NCI-H146 treated with DMSO at 0.1 percent for 48 hours (cell line): Measurements from ENCODE around the gene PXMP4.

Source experiments
- DNase-seq: peaks from one replicate; lab custom pipeline; 2025; ENCODE audit not compliant: unreplicated experiment; lab: John Stamatoyannopoulos, UW

PXMP4 gene

DNA sequence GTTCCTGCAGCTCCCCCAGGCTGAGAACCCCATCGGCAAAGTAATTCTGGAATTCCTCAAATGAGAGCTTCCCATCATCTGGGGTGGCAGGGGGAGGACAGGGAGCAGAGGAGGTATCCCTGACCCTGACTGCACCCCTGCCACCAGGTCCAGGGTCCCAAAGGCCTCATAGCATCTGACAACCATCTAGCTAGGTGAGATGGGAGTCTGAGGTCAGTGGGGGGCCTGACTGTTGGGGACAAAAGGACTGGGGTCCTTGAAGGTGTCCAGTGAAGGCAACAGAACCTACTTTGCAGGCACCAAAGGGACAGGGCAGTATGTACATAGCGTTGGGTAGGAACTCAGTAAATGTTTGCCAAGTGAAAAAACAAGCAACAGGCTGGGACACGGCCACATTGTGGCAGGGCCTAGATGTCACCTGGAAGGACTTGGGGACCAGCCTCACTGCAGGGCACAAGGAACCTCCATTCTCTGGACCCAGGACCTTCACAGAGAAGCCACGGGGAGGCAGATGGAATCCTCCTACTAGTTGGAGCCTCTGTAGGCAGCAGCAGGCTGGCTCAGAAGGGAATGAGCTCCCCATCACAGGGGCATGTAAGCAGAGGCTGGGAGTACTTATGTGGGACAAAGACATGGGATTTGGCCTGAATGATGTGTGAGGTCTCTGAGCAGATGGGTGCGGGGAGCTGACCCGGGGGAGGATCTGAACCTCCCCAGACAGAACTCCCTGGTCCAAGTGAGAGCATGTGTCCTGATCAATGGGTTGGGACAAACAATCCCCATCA is 49.2 kb downstream of the PXMP4 start:
- DNase-seq: no peak

DNA sequence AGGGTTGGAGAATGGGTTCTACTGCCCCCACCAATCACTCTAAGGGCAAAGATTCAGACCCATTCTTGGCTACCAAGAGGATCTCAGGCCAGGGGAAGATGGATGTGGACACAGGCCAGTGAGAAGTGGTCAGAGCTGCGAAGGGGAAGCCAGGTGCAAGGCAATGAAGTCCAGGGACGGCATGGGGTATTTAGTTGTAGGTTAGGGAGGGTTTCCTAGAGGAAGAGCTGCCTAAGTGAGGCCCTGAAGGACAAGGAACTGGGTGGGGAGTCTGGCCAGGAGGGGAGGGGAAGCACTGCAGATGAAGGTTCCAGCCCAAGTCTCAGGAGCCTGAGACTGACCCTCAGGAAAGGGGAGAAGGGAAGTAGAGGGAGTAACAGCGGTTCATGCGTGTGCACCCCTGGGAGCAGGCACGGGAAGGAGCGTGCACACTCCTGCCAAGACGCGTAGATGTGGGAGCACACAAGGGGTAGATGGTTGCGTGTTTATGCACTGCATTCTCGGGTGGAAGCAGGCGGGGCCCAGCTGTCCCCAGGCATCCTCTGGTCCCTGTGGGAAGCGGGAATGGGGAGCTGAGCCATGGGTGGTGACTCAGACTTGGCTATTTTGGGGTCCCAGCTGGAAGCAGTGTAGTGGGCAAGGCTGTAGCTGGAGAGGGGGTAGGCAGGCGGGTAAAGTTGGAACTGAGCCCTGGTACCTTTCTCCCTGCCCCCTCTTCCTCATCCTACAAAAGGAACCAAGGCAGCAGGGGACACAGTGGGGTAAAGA is 50.1 kb downstream of the PXMP4 start:
- DNase-seq: no peak

DNA sequence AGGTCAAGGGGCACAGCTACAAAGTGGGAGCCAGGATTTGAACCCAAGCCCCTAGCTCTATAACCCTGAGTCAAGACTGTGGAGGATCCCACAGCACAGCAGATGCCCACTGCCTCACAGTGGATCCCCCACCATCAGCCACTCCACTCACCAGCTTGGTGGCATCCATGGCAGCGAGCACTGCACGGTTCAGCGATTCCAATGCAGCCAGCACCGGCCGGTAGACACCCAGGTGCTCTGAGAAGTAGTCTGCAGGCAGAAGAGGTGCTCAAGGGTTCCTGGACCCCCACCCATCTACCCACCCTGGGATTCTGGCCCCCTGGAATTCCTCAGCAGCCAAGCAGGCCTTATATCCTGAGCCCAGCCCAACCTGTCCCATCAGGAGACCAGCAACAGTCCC is 50.9 kb downstream of the PXMP4 start:
- DNase-seq: no peak

DNA sequence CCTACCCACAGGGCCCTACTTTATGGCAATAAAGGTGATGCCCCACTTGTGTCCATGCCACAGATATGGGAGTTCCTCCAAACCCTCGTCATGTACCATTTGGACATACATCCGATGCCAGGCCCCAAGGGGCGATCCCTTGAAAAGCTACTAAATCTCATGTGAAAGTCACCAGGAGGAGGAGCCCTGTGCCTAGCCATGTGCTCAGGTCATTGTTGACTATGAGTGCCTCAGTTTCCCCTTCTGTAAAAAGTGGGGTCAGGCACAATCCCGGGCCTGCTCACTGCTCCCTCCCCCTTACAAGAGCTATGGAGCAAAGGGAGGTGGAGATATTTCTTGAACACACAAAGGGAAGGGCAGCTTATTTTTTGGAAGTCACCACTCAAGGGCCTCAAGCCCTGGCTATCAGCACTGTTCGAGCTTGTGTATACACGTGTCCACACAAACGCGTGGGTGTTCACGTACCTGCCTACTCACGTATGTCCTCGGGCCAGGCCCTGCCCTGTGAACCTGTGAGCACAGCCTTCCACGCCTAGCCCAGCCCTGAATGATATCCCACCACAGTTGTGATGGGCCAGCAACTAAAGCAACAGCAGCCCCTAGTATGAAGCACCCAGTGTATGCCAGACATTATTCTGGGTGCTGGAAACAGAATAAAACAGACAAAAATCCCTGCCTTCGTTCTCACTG is 51.5 kb downstream of the PXMP4 start:
- DNase-seq: no peak

DNA sequence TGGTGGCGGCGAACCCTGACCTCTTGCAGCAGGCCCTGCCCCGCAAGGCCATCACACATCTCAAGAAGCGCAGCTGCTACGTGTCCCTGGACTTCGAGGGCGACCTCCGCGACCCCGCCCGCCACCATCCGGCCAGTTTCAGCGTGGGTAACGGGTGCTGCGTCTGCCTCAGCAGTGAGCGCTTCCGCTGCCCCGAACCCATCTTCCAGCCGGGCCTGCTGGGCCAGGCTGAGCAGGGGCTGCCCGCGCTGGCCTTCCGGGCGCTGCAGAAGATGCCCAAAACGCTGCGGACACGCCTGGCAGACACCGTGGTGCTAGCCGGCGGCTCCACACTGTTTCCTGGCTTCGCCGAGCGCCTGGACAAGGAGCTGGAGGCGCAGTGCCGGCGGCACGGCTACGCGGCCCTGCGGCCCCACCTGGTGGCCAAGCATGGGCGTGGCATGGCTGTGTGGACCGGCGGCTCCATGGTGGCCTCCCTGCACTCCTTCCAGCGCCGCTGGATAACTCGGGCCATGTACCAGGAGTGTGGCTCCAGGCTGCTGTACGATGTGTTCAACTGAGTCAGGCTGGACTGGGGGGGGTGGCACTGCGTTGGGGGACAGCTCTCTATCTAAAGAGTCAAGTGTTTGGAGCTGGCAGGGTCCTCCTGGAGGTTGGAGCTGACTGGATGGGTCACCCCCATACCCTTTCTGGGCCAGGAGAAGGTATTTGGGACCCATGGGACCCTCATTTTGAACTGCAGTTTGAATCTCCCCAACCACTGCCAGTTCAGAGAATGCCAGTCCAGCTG is 52.2 kb downstream of the PXMP4 start:
- peak; percentile 17 for DNase-seq

DNA sequence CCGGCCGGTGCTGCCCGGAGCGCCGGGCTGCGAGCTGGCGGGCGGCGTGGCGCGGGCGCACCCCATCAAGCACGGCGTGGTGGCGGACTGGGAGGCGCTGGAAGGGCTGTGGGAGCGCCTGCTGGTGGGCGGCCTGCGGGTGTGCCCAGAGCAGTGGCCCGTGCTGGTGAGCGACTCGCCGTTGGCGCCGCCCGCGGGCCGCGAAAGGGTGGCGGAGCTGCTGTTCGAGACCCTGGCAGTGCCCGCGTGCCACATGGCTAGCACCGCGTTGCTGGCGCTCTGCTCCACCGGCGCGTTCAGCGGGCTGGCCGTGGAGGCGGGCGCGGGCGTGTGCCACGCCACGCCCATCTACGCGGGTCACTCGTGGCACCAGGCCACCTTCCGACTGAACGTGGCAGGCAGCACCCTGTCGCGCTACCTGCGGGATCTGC is 52.9 kb downstream of the PXMP4 start:
- DNase-seq: no peak

DNA sequence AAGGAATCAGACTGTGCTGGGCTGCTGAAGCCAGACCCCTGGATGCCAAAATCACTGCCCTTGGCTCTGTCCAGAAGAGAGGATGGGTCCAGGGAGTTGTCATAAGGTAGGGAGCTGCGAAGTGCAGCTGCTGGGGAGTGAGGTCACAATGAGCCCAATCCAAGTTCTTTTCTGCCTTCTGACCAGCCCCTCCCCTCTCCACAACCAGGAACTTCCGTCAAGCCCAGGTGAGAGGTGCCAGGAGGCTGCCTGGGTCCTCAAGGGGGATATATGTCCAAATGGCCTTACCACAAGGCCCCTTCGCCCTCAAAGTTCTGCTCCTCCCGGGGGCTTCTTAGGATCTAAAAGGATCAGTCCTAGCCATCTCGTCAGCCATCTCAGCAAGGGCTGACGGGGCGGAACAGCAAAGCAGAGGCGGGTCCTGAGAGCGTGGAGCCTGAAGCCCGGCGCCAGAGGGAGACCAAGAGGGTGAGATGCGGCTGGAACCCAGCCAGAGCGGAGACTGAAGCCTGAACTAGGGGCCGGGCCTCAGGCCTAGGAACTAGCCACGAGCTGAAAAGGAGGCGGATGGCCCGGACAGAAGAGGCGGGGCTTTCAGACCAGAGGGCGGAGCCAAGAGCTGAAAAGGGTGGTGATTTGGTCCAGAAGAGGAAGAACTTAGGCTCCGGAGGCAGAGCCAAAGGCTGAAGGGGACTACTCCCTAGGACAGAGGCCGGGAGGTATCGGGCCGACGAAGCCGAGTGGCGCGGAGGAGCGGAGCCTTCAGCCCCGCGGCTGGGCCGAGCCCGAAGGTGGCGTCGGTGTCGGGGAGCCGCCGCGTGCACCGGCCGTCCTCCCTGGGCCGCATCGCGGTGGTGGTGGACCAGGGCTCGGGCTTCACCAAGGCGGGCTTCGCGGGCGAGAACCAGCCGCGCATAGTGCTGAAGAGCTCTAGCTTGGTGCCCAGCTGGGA is 53.5 kb downstream of the PXMP4 start, which contains the start of gene ACTL10:
Gene ACTL10 (plus strand): TSS at position 651 of the 952 bp plus-strand sequence. CDS start 555 bp downstream, outside the sequence.
- peak; percentile 80 for DNase-seq

DNA sequence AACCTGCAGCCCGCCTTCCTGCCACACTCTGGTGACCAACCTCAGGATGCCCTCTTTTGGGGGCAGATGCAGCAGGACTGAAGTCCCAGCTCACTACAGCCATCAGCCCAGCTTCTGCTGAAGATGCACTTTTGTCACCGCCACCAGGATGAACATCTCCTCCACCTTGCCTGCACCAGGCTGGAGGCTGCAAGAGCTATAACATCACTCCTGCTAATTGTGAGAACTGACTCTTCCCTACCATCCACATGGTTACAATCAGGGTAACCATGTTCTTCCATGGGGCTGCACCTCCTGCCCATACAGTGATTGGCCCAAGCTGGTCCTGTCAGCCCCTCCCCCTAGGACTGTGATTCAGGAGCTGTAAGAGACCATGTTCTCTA is 55.4 kb downstream of the PXMP4 start:
- no peak for DNase-seq

DNA sequence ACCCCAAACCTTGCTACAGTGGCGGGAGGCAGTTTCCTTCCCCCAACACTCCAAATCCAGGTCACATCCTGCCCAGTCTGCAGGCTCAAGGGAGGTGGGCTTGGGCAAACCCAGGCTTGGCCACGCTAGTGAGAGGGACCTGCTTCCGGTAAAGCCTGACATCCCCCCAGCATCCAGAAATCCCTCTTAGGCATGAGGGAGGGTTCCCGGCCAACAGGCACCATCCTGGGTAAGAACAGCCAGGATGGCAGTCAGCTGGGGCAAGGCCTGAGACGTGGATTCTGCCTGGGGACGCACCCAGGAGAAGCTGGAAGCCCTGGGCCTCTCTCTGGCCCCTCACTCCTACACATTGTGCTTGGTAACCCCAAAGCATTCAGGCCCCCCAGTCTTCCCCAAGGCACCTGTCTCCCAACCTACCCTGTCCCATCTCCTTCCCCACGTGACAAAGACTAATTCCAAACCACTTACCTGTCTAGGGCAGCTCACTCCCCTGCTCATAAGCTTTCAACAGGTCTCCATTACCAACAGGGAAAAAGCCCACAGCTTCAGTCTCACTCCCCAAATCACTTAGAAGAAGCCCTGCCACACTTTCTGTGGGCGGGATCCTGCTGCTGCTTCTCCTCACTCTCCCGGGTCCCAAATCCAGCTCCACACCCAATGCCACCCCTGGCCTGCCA is 55.9 kb downstream of the PXMP4 start:
- no peak for DNase-seq

DNA sequence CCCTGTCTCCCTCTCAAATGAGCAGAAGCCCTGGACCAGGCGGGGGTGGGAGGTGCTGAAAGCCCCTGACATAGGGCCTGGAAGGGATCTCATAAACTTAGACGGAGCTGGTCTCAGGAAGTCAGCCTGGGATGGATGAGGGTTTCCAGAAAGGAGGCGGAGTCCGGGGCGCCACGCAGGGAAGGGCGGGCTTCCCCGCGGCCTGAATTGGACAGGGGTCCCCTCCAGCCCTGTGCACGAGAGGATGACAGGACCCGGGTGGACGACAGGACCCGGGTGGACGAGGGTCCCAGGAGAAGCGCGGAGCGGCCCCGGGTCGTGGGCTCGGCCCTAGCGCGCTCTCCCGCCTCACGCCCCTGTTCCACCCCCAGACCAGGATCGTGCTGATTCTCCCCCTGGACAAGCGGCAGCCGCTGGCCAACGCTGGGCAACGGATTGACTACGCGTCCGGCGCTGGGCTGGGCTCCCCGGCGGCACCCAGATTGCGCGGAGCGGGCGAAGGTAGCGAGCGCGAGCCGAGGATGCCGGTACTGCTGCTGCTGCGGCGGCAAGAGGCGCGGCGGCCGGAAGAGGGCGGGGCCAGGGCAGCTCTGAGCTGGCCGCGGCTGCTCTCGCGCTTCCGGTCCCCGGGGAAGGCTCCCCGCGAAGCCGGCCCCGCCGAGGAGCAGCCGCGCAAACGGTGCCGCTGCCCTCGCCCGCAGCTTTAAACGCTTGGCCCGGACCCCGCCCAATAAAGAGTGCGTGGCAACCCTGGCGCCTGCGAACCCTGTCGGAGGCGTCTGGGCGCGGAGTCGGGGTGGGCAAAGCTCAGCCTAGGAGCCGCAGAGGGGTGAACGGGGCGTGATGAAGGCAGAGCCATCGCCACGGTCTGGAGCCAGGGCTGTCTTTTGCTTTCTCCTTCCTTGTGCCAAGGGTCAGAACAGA is 56.7 kb downstream of the PXMP4 start:
- peak; percentile 84 for DNase-seq

DNA sequence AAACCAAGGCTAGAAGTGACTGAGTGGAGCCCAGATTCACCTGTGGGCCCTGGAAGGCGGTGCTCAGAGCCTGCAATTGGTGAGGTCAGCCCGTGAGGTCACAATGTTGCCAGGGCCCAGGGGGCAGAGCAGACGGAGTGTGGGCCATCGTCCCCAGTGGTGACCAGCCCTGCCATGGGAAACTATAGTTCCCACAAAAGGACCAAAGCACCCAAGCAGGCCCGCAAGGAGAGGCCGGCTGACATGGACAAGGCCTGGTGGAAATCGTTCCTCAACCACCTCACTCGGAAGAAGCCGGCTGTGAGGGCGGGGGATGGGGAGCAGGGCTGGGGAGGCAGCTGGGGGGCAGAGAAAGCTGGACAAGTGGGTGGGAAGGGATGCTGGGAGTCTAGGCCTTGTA is 57.9 kb downstream of the PXMP4 start, which contains the start of gene C20orf144:
Gene C20orf144 (plus strand): TSS at position 156 of the 400 bp plus-strand sequence. CDS start 19 bp downstream, at position 175.
- no peak for DNase-seq

DNA sequence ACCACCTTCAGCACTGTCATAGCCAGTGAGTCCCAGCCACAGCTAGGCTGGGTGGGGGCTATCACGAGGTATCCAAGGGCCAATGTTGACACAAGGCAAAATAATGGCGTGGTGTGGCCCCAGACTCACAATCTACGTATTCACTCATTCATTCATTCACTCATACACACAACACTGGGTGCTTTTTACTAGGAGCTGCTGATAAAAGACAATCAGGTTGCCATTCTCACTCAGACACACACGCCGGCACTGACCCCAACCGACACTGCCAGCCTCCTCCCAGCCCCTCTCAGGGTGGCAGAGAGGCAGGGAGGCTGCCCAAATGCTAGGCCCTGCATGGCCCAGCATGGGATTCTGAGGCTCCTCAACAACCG is 59.4 kb downstream of the PXMP4 start:
- DNase-seq: no peak

DNA sequence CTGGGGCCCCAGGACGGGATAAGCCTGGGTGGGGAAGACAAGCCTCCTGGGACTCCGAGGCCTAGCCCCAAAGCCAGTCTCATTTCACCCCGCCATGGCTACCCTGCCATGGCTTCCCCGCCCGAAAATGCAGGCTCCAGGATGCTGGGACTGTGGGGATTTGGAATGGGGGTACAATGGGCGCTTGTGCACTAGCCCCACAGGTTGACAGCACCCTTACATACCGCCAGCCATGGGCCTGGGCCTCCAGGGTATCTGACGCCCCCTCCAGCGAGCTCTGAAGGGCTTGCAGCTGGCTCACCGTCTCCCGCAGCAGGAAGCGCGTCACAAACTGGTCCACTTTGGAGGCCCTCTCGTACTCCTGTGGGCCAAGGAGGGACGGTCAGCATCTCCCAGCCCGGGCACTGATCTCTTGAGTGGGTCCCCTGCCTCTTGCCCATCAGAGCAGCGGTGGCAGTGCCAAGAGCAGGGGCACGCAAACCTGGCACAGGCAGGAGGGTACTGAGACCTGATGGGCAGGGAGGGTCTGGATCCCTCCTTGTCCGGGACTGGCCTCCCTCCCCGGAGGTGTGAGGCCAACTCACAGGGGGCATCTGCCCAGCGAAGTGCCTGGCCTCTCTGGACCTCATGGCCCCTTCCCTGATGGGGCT is 60.0 kb downstream of the PXMP4 start:
- DNase-seq: no peak

DNA sequence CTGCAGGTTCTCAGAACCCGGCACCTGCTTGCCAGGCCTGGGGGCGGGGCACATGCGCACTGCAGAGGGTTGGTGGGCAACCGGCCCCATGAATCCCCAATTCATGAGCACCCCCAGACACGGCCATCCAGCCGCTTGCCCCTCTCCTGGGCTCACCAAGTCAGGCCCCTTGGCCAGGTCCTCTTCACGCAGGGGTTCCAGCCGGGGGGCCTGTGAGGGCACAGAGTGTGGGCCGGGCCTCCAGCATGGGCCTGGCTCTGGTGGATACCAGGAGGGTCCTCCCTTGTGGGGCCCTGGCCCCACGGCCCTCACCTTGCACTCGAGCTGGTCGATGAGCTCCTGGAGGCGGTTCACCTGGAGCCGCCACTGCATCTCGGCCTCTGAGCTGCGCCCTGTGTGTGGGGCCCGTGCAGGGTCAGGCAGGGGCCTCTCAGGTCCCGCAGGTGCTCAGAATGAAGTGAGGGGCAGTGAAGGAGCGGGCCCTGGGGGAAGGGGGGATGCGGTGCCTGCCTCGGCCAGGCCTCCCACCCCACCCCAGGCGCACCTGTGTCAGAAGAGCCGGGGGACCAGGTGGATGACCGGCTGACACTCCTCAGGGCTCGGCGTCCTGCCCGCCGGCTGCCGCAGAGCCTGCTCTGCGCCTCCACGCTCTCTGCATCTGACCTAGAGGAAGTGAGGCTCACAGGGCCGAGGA is 60.6 kb downstream of the PXMP4 start:
- DNase-seq: no peak

DNA sequence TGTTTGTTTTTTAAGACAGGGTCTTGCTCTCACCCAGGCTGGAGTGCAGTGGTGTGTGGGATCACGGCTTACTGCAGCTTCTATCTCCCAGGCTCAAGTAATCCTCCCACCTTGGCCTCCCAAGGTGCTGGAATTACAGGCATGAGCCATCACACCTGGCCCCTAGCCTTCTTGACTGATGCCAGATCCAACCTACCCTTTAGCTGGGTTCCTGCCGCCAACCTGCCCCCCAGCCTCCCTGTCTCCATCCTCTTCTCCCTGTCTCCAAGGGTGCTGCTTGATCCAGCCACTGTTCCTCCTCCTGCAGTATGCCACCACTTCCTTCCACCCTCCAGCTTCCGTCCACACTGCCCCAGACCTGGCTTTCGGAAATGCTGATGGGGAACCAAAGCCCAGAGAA is 61.2 kb downstream of the PXMP4 start:
- DNase-seq: no peak

DNA sequence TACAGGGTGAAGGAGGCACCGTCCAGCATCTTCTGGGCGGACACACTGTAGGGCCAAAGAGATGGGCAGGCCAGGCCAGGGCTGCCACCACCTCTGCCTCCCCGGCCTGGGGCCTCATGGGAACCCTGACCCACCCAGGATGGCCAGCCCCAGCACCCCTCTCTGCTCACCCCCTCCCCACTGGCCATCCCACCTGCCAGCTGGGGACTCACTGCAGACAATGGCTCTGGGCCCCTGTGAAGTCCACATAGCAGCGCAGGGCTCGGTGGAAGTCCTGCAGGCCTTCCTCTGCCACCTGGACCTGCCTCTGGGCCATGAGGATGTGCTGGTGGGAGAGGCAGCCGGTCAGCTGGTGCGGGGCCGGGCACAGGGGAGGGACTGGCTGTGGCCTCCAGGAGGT is 61.6 kb downstream of the PXMP4 start:
- DNase-seq: no peak

DNA sequence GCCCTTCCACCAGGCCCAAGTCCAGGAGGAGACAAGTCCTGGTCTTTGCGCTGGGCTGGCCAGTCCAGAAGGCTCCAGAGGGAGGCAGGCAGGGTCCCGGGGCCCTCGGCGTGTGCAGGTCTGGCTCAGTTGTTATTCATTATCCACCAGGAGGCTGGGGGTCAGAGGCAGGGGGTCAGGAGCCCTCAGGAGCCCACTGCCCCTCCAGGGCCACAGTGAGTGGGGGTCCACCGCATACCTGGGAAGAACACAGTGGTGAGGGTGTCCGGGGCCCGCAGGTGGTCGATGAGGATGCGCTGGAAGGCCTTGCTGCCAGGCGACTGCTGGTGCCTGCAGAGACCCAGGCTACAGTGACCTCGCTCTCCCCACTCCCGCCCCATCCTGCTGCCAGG is 62.4 kb downstream of the PXMP4 start:
- DNase-seq: no peak
